ENCODE data around the gene PSAPL1.

DNA sequence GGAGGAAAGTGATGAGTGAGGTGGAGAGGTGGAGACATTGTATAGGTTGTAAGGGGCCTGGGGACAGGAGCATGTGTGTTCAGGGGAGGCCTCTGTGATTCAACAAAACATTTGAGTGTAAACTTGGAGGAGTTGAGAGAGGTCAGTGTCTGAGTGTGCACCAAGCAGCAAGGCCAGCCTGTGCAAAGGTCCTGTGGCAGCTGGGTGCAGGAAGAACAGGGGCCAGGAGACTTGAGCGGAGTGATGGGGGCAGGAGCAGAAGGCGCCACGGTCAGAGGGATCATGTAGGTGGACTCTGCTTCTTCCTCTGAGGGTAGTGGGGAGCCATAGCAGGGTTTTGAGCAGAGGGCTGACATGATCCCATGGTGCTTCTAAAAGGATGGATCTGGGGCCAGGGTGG, 9.6 kb upstream of the PSAPL1 start:
- no peak for TF ChIP-seq CTCF (IDR thresholded peaks at IDR 0.05)
- TF ChIP-seq POLR2A (IDR thresholded peaks at IDR 0.05): no peak
